HepG2 (cell line): ENCODE data around the gene CARD9. TPM values are rescaled to one million over a fixed set of nuclear protein-coding genes. Genes with fewer than 3 reads are reported as not detected.

Experiments
- PAF1 ChIP-seq: IDR thresholded peaks from 2 replicates; pipeline ENCODE4 v1.6.1; 2016; ENCODE audit warnings: missing genetic modification reagents, missing compliant biosample characterization
- SRSF1 ChIP-seq: fragments of 200-400 bp; formaldehyde crosslinking; optimal IDR thresholded peaks from 2 replicates; pipeline ENCODE3; 2017; ENCODE audit warnings: mild to moderate bottlenecking, low read depth, low read length, moderate library complexity
- THAP9 ChIP-seq: sonication (generic); formaldehyde crosslinking; IDR thresholded peaks from 2 replicates; pipeline ENCODE4; 2020; ENCODE audit warnings: missing genetic modification reagents, mild to moderate bottlenecking, borderline replicate concordance
- ZBTB40 ChIP-seq, 2 experiments: fragments of 450-650 bp in 1 of 2; sonication (generic) in 1 of 2; formaldehyde crosslinking in 1 of 2; IDR thresholded peaks; 2 replicates each; pipeline versions ENCODE4 v1.6.1 to v1.8.0; 2016 to 2022; ENCODE audit warnings: antibody characterized with exemption in 1 of 2, mild to moderate bottlenecking in 1 of 2, missing genetic modification reagents in 1 of 2
- ZNF557 ChIP-seq: sonication (generic); formaldehyde crosslinking; IDR thresholded peaks from 2 replicates; pipeline ENCODE4 v1.4.0; 2020; ENCODE audit warnings: missing genetic modification reagents
- ZNF891 ChIP-seq: sonication (generic); formaldehyde crosslinking; IDR thresholded peaks from 2 replicates; pipeline ENCODE4 v1.5.0; 2020; ENCODE audit warnings: mild to moderate bottlenecking, missing genetic modification reagents
- ZSCAN9 ChIP-seq: IDR thresholded peaks from 2 replicates; pipeline ENCODE4 v1.6.1; 2016; ENCODE audit warnings: borderline replicate concordance
- polyA plus RNA-seq, 8 experiments: library from polyadenylated mRNA; depleted of rRNA in 3 of 8; stranded (reverse) in 7 of 8; unstranded in 1 of 8; fragments of >200 nt; fragmentation: Illumina TruSeq in 4 of 8; extraction: Trizol in 4 of 8; gene quantifications; 2 replicates each; pipeline versions ENCODE4 v1.2.1 to v1.2.3, GENCODE V29; 2011 to 2016; ENCODE audit warnings: low read depth in 4 of 8, missing spikeins in 1 of 8, mixed read lengths in 1 of 8; ENCODE audit not compliant: insufficient read depth in 1 of 8
- total RNA-seq, 5 experiments: library from RNA; depleted of rRNA; stranded (reverse); fragments of >200 nt; fragmentation: Illumina TruSeq; extraction: Trizol; gene quantifications; 2 replicates each; pipeline ENCODE4 v1.2.3, GENCODE V29; 2016; ENCODE audit warnings: low read depth in 1 of 5
- TF ChIP-seq, protein P1 (sequence below): sonication (generic); formaldehyde crosslinking; IDR thresholded peaks from 2 replicates; pipeline ENCODE4 v1.4.0; 2020; ENCODE audit warnings: mild to moderate bottlenecking, missing genetic modification reagents

The CARD9 gene
- total and polyA plus RNA-seq, 2 of the 13 experiments (the other 11 are each of a cell fraction or from before 2014, with no cell fraction given), result 3.3 to 7.4 TPM

DNA sequence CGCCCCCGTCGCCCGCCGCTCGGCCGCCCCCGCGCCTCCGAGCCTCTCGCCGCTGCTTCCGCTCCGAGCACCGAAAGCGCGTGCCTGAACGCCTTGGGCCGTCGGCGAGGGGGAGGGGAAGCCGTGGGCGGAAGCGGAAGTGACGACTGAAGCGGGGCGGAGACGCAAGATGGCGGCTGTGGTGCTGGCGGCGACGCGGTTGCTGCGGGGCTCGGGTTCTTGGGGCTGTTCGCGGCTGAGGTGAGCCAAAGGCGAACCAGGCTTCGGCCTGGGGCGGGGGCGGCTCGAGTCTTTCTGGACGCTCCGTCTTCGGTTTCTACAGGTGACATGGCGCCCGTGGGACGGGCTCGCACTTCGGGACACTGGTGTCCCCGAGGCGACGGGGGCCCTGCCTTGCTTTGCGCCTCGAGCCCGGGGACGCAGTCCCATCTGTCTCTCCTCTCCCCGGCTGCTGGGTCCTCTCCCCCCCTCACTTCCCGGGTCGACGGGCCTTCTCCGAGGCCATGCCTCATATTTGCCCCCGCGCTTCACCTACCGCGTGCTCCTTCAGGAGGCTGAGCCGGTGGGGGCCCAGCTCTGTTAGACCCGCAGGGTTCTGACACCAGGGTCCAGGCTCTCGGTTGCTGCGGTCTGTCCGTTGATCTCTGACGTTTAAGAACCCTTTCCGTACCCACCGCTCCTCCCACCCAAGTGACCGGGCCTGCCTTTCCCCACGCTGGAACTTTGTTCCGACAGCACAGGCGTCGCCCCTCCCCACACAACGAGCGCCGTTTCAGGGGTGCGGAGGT, 37.2 kb upstream of the CARD9 start, which contains the start of the genes ENTR1 and PMPCA (continued):
- TF ChIP-seq ZSCAN9 (CRISPR knock-in tag) (0 out of 2 replicates have a peak, but pooled peaks have one; percentile 50), SRSF1 (peak; percentile 68), ZBTB40 (IDR thresholded peaks at IDR 0.05) (peak; percentile 49), ZBTB40 (CRISPR knock-in tag; IDR thresholded peaks at IDR 0.05) (no peak), ZNF891 (no peak), ZNF557 (CRISPR knock-in tag) (peak; percentile 71; the same call in 1 of the 2 replicates), PAF1 (CRISPR knock-in tag) (no peak), THAP9 (CRISPR knock-in tag) (peak; percentile 30; the same call in 1 of the 2 replicates)
- TF ChIP-seq, protein P1, sequence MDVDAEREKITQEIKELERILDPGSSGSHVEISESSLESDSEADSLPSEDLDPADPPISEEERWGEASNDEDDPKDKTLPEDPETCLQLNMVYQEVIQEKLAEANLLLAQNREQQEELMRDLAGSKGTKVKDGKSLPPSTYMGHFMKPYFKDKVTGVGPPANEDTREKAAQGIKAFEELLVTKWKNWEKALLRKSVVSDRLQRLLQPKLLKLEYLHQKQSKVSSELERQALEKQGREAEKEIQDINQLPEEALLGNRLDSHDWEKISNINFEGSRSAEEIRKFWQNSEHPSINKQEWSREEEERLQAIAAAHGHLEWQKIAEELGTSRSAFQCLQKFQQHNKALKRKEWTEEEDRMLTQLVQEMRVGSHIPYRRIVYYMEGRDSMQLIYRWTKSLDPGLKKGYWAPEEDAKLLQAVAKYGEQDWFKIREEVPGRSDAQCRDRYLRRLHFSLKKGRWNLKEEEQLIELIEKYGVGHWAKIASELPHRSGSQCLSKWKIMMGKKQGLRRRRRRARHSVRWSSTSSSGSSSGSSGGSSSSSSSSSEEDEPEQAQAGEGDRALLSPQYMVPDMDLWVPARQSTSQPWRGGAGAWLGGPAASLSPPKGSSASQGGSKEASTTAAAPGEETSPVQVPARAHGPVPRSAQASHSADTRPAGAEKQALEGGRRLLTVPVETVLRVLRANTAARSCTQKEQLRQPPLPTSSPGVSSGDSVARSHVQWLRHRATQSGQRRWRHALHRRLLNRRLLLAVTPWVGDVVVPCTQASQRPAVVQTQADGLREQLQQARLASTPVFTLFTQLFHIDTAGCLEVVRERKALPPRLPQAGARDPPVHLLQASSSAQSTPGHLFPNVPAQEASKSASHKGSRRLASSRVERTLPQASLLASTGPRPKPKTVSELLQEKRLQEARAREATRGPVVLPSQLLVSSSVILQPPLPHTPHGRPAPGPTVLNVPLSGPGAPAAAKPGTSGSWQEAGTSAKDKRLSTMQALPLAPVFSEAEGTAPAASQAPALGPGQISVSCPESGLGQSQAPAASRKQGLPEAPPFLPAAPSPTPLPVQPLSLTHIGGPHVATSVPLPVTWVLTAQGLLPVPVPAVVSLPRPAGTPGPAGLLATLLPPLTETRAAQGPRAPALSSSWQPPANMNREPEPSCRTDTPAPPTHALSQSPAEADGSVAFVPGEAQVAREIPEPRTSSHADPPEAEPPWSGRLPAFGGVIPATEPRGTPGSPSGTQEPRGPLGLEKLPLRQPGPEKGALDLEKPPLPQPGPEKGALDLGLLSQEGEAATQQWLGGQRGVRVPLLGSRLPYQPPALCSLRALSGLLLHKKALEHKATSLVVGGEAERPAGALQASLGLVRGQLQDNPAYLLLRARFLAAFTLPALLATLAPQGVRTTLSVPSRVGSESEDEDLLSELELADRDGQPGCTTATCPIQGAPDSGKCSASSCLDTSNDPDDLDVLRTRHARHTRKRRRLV, result peak; percentile 85; the same call in 1 of the 2 replicates
